ENCODE data around the gene GRIP2.

- TF ChIP-seq, protein P1, sequence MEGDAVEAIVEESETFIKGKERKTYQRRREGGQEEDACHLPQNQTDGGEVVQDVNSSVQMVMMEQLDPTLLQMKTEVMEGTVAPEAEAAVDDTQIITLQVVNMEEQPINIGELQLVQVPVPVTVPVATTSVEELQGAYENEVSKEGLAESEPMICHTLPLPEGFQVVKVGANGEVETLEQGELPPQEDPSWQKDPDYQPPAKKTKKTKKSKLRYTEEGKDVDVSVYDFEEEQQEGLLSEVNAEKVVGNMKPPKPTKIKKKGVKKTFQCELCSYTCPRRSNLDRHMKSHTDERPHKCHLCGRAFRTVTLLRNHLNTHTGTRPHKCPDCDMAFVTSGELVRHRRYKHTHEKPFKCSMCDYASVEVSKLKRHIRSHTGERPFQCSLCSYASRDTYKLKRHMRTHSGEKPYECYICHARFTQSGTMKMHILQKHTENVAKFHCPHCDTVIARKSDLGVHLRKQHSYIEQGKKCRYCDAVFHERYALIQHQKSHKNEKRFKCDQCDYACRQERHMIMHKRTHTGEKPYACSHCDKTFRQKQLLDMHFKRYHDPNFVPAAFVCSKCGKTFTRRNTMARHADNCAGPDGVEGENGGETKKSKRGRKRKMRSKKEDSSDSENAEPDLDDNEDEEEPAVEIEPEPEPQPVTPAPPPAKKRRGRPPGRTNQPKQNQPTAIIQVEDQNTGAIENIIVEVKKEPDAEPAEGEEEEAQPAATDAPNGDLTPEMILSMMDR (conservative IDR thresholded peaks at IDR 0.05; ENCODE audit: low read depth, low read length), result no peak
- TF ChIP-seq EZH2 (IDR thresholded peaks at IDR 0.05; ENCODE audit: borderline replicate concordance, low read depth, low read length, poor library complexity, severe bottlenecking), result no peak
Measured at GRCh38 chr3:14518432-14518802, 21.7 kb downstream of the GRIP2 start.
